ENCODE data around the gene SEC23B. TPM values are rescaled to one million over a fixed set of nuclear protein-coding genes. Genes with fewer than 3 reads are reported as not detected.

The SEC23B gene
- total and polyA plus RNA-seq, 2 of the 13 experiments (the other 11 are each of a cell fraction or from before 2014, with no cell fraction given) = 114 to 120 TPM

- TF ChIP-seq TRIM22 (IDR thresholded peaks at IDR 0.05) (no peak), PHB2 (IDR thresholded peaks at IDR 0.05; ENCODE audit: partially characterized antibody) (no peak), WIZ (CRISPR knock-in tag; IDR thresholded peaks at IDR 0.05) (peak; percentile 95), GZF1 (CRISPR knock-in tag; IDR thresholded peaks at IDR 0.05) (peak; percentile 85), ZNF562 (CRISPR knock-in tag; IDR thresholded peaks at IDR 0.05; ENCODE audit: borderline replicate concordance) (no peak), MBD4 (IDR thresholded peaks at IDR 0.05; ENCODE audit: borderline replicate concordance, low read length) (peak; percentile 81; the same call in 1 of the 2 replicates), GABPA (IDR thresholded peaks at IDR 0.05; ENCODE audit: low read depth, low read length) (peak; percentile 97), GABPA (CRISPR knock-in tag; IDR thresholded peaks at IDR 0.05; ENCODE audit: low read depth) (peak; percentile 99), NFIB (CRISPR knock-in tag; IDR thresholded peaks at IDR 0.05; ENCODE audit: borderline replicate concordance) (no peak), PHF5A (CRISPR knock-in tag; IDR thresholded peaks at IDR 0.05; ENCODE audit: low read depth, unreplicated experiment) (peak; percentile 85), SOX13 (IDR thresholded peaks at IDR 0.05) (no peak), SOX13 (CRISPR knock-in tag; conservative IDR thresholded peaks at IDR 0.05 in 1 of 2, IDR thresholded peaks at IDR 0.05 in 1 of 2) (peak; percentile 54 to 90; a peak in 3 of 4 replicates), ZNF451 (CRISPR knock-in tag; IDR thresholded peaks at IDR 0.05) (peak; percentile 82; the same call in 1 of the 2 replicates), BRCA1 (CRISPR knock-in tag; IDR thresholded peaks at IDR 0.05) (peak; percentile 95), DNMT3B (CRISPR knock-in tag; conservative IDR thresholded peaks at IDR 0.05) (peak; percentile 95; the same call in 1 of the 2 replicates), HHEX (CRISPR knock-in tag; IDR thresholded peaks at IDR 0.05) (0 out of 2 replicates have a peak, but pooled peaks have one; percentile 17), ZNF737 (CRISPR knock-in tag; IDR thresholded peaks at IDR 0.05; ENCODE audit: borderline replicate concordance) (peak; percentile 96), TERF1 (CRISPR knock-in tag; IDR thresholded peaks at IDR 0.05) (no peak), MLLT10 (CRISPR knock-in tag; IDR thresholded peaks at IDR 0.05) (no peak), NR2F2 (IDR thresholded peaks at IDR 0.05; ENCODE audit: borderline replicate concordance, low read depth) (peak; percentile 51; the same call in 1 of the 2 replicates), SRY (CRISPR knock-in tag; IDR thresholded peaks at IDR 0.05) (peak; percentile 96), ZNF615 (CRISPR knock-in tag; IDR thresholded peaks at IDR 0.05; ENCODE audit: borderline replicate concordance) (0 out of 2 replicates have a peak, but pooled peaks have one; percentile 53), KLF15 (CRISPR knock-in tag; IDR thresholded peaks at IDR 0.05; ENCODE audit: borderline replicate concordance) (peak; percentile 90), ESRRA (CRISPR knock-in tag; IDR thresholded peaks at IDR 0.05; ENCODE audit: low read depth) (no peak), MED8 (CRISPR knock-in tag; IDR thresholded peaks at IDR 0.05; ENCODE audit: insufficient replicate concordance) (peak; percentile 72), PCBP2 (optimal IDR thresholded peaks at IDR 0.05; ENCODE audit: low read depth, low read length, poor library complexity, severe bottlenecking) (no peak), ZNF550 (CRISPR knock-in tag; IDR thresholded peaks at IDR 0.05; ENCODE audit: borderline replicate concordance) (no peak), ZBTB26 (CRISPR knock-in tag; IDR thresholded peaks at IDR 0.05; ENCODE audit: borderline replicate concordance) (peak; percentile 83; the same call in 1 of the 2 replicates)
Observed at GRCh38 chr20:18566892-18567738, 59.4 kb downstream of the SEC23B start, which contains the start of gene SMIM26 (continued).
